Type B pancreatic cell (in vitro differentiated cells): ENCODE measurements around the gene JMJD7. TPM values are rescaled to one million over a fixed set of nuclear protein-coding genes. Genes with fewer than 3 reads are reported as not detected.

Experiments used
- DNase-seq: peaks from one replicate; pipeline ENCODE4 v3.0.0; 2021; ENCODE audit warnings: mixed read lengths; ENCODE audit not compliant: unreplicated experiment; ENCODE audit errors: extremely low spot score
- H3K27ac Mint-ChIP-seq: 2 replicates; pipeline ENCODE4 v1.8.0; 2021; ENCODE audit warnings: mild to moderate bottlenecking, mixed read lengths
- H3K27me3 Mint-ChIP-seq: 2 replicates; pipeline ENCODE4 v1.8.0; 2021; ENCODE audit warnings: mixed read lengths
- H3K36me3 Mint-ChIP-seq: 2 replicates; pipeline ENCODE4 v1.8.0; 2021; ENCODE audit warnings: mixed read lengths
- H3K4me1 Mint-ChIP-seq: one replicate; pipeline ENCODE4 v1.8.0; 2021; ENCODE audit warnings: mixed read lengths; ENCODE audit not compliant: unreplicated experiment
- H3K4me3 Mint-ChIP-seq: 2 replicates; pipeline ENCODE4 v1.8.0; 2021; ENCODE audit warnings: mild to moderate bottlenecking, mixed read lengths
- H3K9me3 Mint-ChIP-seq: 2 replicates; pipeline ENCODE4 v1.8.0; 2021; ENCODE audit warnings: mixed read lengths
- total RNA-seq: library from RNA; stranded (reverse); gene quantifications from 2 replicates; pipeline ENCODE4 v1.2.1, GENCODE V29; 2021; ENCODE audit warnings: low replicate concordance
- TF ChIP-seq, protein P1 (sequence below): fragments of 200-600 bp; sonication (generic); conservative IDR thresholded peaks from 2 replicates; pipeline ENCODE4 v1.5.0; 2021; ENCODE audit warnings: antibody characterized with exemption, mild to moderate bottlenecking

JMJD7 gene
- total RNA-seq, 1 donor from 2014 or later = 29.0 TPM

DNA sequence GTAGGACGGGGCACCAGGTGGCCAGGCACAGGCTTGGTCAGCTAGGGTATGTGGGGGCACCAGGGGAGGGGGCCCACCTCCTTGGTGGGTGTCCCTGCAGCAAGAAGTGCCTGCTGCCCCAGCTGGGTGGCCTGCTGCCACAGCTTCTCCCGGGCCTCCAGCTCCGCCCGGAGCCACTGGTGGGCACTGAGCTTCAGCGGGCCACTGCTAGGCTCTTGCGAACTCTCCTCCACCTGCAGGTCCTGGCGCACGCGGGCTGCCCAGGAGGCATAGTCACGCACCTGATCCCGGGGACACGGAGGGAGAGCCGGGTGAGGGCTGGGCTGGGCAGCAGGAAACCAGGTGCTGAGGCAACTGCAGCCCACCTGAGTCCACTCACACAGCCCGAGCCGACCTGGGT is 40.4 kb downstream of the JMJD7 start:
- Mint-ChIP-seq H3K27ac (no peak overlapping the region), H3K4me1 (peaks cover 14% of the 10 kb centered on the region), H3K9me3 (no peaks in the 10 kb centered on the region), H3K4me3 (no peak overlapping the region), H3K36me3 (peaks cover 8% of the 10 kb centered on the region), H3K27me3 (no peaks in the 10 kb centered on the region)
- TF ChIP-seq, protein P1, sequence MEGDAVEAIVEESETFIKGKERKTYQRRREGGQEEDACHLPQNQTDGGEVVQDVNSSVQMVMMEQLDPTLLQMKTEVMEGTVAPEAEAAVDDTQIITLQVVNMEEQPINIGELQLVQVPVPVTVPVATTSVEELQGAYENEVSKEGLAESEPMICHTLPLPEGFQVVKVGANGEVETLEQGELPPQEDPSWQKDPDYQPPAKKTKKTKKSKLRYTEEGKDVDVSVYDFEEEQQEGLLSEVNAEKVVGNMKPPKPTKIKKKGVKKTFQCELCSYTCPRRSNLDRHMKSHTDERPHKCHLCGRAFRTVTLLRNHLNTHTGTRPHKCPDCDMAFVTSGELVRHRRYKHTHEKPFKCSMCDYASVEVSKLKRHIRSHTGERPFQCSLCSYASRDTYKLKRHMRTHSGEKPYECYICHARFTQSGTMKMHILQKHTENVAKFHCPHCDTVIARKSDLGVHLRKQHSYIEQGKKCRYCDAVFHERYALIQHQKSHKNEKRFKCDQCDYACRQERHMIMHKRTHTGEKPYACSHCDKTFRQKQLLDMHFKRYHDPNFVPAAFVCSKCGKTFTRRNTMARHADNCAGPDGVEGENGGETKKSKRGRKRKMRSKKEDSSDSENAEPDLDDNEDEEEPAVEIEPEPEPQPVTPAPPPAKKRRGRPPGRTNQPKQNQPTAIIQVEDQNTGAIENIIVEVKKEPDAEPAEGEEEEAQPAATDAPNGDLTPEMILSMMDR = no peak
- DNase-seq = no peak

DNA sequence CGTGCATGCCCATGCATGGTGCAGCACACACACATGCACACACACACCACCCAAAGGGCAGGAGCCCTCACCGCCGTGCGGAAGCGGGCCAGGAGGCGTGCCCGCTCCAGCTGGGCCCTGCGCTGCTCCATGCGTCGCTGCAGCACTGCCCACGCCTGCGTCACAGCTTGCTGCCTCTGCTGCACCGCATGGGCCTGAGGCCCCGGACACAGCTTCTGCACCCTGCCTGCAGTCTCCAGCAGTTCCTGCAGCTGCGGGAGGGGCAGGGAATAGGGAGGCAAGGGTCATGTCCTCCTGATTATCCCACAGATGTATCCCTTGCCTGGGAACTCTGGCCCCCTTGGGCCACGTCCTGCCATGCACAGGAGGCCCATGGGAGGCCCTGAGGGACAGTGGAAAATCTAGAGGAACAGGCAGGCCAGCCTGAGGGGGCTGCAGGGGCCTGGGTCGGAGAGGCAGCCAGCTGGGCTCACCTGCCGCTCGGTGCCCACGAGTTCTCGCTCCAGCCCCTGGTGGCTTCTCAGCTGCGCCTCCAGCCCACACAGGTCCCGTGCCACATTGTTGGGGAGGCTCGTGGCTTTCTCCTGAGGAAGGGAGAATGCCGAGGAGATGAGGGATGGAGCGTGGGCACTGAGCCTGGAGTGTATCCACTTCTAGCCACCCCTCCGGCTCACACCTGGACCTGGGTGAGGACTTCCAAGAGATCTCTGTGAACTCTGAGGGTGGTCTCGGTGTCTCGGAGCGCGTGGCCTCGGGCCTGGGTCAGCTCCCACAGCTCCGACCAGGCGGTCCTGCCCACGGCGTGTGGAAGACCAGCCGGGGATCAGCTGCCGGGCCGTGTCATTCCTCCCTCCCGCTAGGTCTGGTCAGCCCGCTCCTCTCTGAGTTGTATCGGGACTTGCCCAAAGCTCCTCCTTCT is 42.1 kb downstream of the JMJD7 start:
- TF ChIP-seq, protein P1 = no peak
- H3K27me3 Mint-ChIP-seq = no peaks in the 10 kb centered on the region
- H3K4me1 Mint-ChIP-seq = peaks cover 14% of the 10 kb centered on the region
- peaks cover 8% of the 10 kb centered on the region for H3K36me3 Mint-ChIP-seq
- no peak overlapping the region for H3K27ac Mint-ChIP-seq
- no peak overlapping the region for H3K4me3 Mint-ChIP-seq
- no peak for DNase-seq
- H3K9me3 Mint-ChIP-seq = no peaks in the 10 kb centered on the region

DNA sequence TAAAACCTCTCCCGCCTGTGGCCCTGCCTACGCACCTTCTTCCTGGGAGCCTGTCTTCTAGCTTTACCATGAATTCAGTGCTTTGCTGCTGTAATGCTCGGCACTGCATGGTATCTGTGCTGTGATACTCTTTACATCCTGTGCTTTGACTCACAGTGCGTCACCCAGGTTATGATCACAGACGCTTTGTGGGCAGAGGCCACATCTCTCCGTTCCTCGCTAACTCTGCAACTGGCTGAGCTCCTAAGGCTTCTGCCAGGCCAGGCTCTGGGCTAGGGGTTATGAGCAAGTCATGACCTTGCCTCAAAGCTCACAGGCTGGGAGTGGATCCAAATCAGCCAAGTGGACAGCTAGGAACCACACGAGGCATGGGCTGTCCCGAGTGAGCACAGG is 42.8 kb downstream of the JMJD7 start:
- Mint-ChIP-seq H3K27me3 (no peaks in the 10 kb centered on the region), H3K36me3 (peaks cover 8% of the 10 kb centered on the region), H3K9me3 (no peaks in the 10 kb centered on the region), H3K4me1 (peaks cover 14% of the 10 kb centered on the region), H3K4me3 (no peak overlapping the region), H3K27ac (no peak overlapping the region)
- TF ChIP-seq, protein P1 = no peak
- no peak for DNase-seq

DNA sequence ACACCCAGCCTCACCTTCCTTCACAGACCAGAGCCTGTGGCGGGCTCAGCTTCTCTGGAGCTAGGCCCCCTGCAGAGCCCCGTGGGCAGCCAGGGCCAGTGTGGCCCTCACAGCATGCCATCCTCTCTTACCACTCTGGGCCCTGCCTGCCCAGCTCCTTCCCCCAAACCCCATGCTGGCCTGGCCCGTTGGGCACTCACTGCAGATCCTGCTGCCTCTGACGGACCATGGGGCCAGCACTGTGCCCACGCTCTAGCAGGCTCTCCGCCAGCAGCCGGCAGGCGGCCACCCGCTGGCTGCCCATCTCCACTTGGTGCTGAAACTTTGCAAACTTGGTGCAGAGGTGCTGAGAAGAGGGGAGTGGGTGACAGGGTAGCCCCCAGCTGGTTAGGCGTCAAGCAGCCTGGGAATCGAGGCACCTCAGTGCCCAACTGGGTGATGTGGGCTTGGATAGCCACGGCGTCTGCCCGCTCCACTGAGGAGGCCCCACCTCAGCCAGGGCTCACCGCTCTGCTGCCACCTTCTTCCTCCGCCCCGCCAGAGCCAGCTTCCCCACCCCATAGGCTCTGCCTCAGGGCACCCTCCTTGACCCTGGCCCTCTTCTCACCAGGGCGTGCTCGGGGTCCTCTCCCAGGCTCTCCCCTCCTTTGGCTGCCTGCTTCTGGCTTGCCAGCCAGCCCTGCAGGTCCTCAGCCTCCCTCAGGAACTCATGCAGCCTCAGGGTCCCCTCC is 43.4 kb downstream of the JMJD7 start:
- DNase-seq = no peak
- H3K27ac Mint-ChIP-seq = no peak overlapping the region
- peaks cover 14% of the 10 kb centered on the region for H3K4me1 Mint-ChIP-seq
- H3K4me3 Mint-ChIP-seq = no peak overlapping the region
- H3K36me3 Mint-ChIP-seq = peaks cover 8% of the 10 kb centered on the region
- no peaks in the 10 kb centered on the region for H3K27me3 Mint-ChIP-seq
- H3K9me3 Mint-ChIP-seq = no peaks in the 10 kb centered on the region
- TF ChIP-seq, protein P1 = no peak

DNA sequence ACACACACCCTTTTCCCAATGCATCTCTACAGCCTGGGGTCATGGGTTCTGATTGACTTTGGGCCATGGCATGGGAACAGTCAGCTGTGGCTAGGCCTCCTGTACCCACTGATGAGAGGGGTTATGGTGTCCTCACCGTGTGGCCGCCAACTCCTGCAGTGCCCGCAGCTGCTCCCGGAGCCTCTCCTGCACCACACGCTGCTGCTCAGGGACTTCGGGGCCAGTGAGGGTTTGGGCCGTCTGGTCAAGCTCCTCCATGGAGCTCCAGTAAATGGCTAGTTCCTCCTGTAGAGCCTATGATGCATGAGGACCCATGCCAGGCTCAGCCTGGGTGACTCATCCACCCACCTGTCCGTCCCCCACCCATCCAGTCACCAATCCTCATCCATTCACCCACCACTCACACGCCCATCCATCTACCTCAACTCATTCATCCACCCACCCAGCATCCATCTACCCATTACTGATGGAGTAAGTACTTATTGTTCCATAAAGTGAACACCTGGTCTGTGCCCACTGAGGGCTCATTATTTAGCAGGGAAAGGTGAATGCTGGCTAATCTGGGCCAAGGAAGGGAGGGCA is 44.4 kb downstream of the JMJD7 start:
- no peaks in the 10 kb centered on the region for H3K27me3 Mint-ChIP-seq
- no peak overlapping the region for H3K27ac Mint-ChIP-seq
- no peaks in the 10 kb centered on the region for H3K9me3 Mint-ChIP-seq
- no peak for DNase-seq
- H3K4me3 Mint-ChIP-seq = no peak overlapping the region
- peaks cover 8% of the 10 kb centered on the region for H3K36me3 Mint-ChIP-seq
- peaks cover 13% of the 10 kb centered on the region for H3K4me1 Mint-ChIP-seq
- TF ChIP-seq, protein P1 = no peak
